OCI-LY1 (cell line): Measurements from ENCODE around the gene LRRC2.
"Not testable (repeated sequence)": the region's sequence is repeated elsewhere in the genome, so short reads cannot be mapped to it uniquely, and the experiment has no call there.

Source experiments
- H2AFZ ChIP-seq: fragments of 200-600 bp; sonication (generic), shearing (Covaris generic); 2 replicates; pipeline ENCODE4 v1.6.0; 2014; ENCODE audit warnings: antibody characterized with exemption, mild to moderate bottlenecking, low read length
- H3F3A ChIP-seq: fragments of 200-600 bp; sonication (generic), shearing (Covaris generic); 2 replicates; pipeline ENCODE4 v1.6.0; 2014; ENCODE audit warnings: mild to moderate bottlenecking, antibody characterized with exemption, low read length, moderate library complexity; ENCODE audit not compliant: insufficient read depth
- H3K27ac ChIP-seq: fragments of 200-600 bp; sonication (generic); 2 replicates; pipeline ENCODE4 v1.5.1; 2014; ENCODE audit warnings: low read length, mixed run types, mild to moderate bottlenecking, low read depth; ENCODE audit not compliant: poor library complexity, severe bottlenecking
- H3K27me3 ChIP-seq: fragments of 200-600 bp; sonication (generic); 2 replicates; pipeline ENCODE4 v1.6.0; 2014; ENCODE audit warnings: antibody characterized with exemption, mild to moderate bottlenecking, low read length, moderate library complexity; ENCODE audit not compliant: insufficient read depth
- H3K36me3 ChIP-seq: fragments of 200-600 bp; sonication (generic); 2 replicates; pipeline ENCODE4 v1.6.1; 2014; ENCODE audit warnings: mild to moderate bottlenecking, antibody characterized with exemption, low read length, moderate library complexity, mixed read lengths; ENCODE audit not compliant: insufficient read depth
- H3K4me1 ChIP-seq: fragments of 200-600 bp; sonication (generic); 2 replicates; pipeline ENCODE4 v1.5.1; 2014; ENCODE audit warnings: mild to moderate bottlenecking, low read length, moderate library complexity; ENCODE audit not compliant: insufficient read depth, severe bottlenecking
- H3K4me2 ChIP-seq: fragments of 200-600 bp; sonication (generic), shearing (Covaris generic); 2 replicates; pipeline ENCODE4 v1.6.1; 2014; ENCODE audit warnings: low read length
- H3K4me3 ChIP-seq: fragments of 200-600 bp; sonication (generic); 2 replicates; pipeline ENCODE4 v1.5.1; 2014; ENCODE audit warnings: low read length, low read depth, mild to moderate bottlenecking, mixed read lengths; ENCODE audit not compliant: poor library complexity, severe bottlenecking
- H3K79me2 ChIP-seq: fragments of 200-600 bp; shearing (Covaris generic); 2 replicates; pipeline ENCODE4 v1.6.1; 2016; ENCODE audit warnings: mixed run types, low read length, mixed read lengths; ENCODE audit not compliant: insufficient read depth
- H3K9ac ChIP-seq: fragments of 200-600 bp; sonication (generic), shearing (Covaris generic); 2 replicates; pipeline ENCODE4 v1.6.1; 2014; ENCODE audit warnings: mild to moderate bottlenecking, low read length, mixed read lengths
- H3K9me2 ChIP-seq: fragments of 200-600 bp; sonication (generic), shearing (Covaris generic); 2 replicates; pipeline ENCODE4 v1.6.1; 2014; ENCODE audit warnings: low read depth, mild to moderate bottlenecking, low read length, mixed read lengths
- H3K9me3 ChIP-seq: fragments of 200-600 bp; shearing (Covaris generic); 2 replicates; pipeline ENCODE4 v1.6.1; 2014; ENCODE audit warnings: low read length, mixed read lengths
- H4K20me1 ChIP-seq: fragments of 200-600 bp; sonication (generic), shearing (Covaris generic); 2 replicates; pipeline ENCODE4 v1.6.0; 2016; ENCODE audit warnings: mild to moderate bottlenecking, low read length; ENCODE audit not compliant: insufficient read depth
- CTCF ChIP-seq: fragments of 200-600 bp; sonication (generic), shearing (Covaris generic); IDR thresholded peaks from 2 replicates; pipeline ENCODE4 v1.5.1; 2017; ENCODE audit warnings: mild to moderate bottlenecking, antibody characterized with exemption, low read length, moderate library complexity, mixed read lengths
- EZH2 ChIP-seq: fragments of 200-600 bp; sonication (generic), shearing (Covaris generic); IDR thresholded peaks from 2 replicates; pipeline ENCODE4 v1.8.0; 2017; ENCODE audit warnings: borderline replicate concordance, mixed run types, mild to moderate bottlenecking, antibody characterized with exemption, low read length, moderate library complexity, mixed read lengths

The LRRC2 gene

GRCh38 chr3:46539443-46540005 is 26.6 kb downstream of the LRRC2 start:
- Histone ChIP-seq H3K9ac (peak overlapping the region; percentile 18; the same call in 1 of the 2 replicates), H3K79me2 (no peaks in the 10 kb centered on the region), H3K27me3 (no peaks in the 10 kb centered on the region), H3K27ac (peak overlapping the region; percentile 53), H3K9me3 (no peaks in the 10 kb centered on the region), H3K4me3 (peak overlapping the region; percentile 46), H3K4me2 (peak overlapping the region; percentile 67), H3F3A (no peaks in the 10 kb centered on the region), H2AFZ (no peak overlapping the region), H4K20me1 (no peaks in the 10 kb centered on the region), H3K36me3 (no peaks in the 10 kb centered on the region), H3K9me2 (no peaks in the 10 kb centered on the region), H3K4me1 (peaks cover 27% of the 10 kb centered on the region)
- no peak for TF ChIP-seq CTCF

GRCh38 chr3:46538803-46539442 is 27.2 kb downstream of the LRRC2 start:
- no peaks in the 10 kb centered on the region for H3K9me3 ChIP-seq
- H3K4me3 ChIP-seq, result peak overlapping the region; percentile 46
- no peak overlapping the region for H3K9ac ChIP-seq
- no peaks in the 10 kb centered on the region for H3K79me2 ChIP-seq
- peaks cover 27% of the 10 kb centered on the region for H3K4me1 ChIP-seq
- no peaks in the 10 kb centered on the region for H3K36me3 ChIP-seq
- H3K4me2 ChIP-seq, result peak overlapping the region; percentile 67
- TF ChIP-seq CTCF (no peak), EZH2 (no peak)
- no peaks in the 10 kb centered on the region for H3F3A ChIP-seq
- H3K9me2 ChIP-seq, result no peaks in the 10 kb centered on the region
- H2AFZ ChIP-seq, result no peak overlapping the region
- H3K27ac ChIP-seq, result peak overlapping the region; percentile 53
- no peaks in the 10 kb centered on the region for H3K27me3 ChIP-seq
- no peaks in the 10 kb centered on the region for H4K20me1 ChIP-seq

GRCh38 chr3:46538425-46538802 is 27.7 kb downstream of the LRRC2 start:
- H3K36me3 ChIP-seq, H3K9ac ChIP-seq, H4K20me1 ChIP-seq, H3K79me2 ChIP-seq, H2AFZ ChIP-seq, H3K27ac ChIP-seq, H3K27me3 ChIP-seq, H3F3A ChIP-seq, H3K9me2 ChIP-seq, H3K9me3 ChIP-seq: not testable (repeated sequence)
- peak overlapping the region; percentile 67 for H3K4me2 ChIP-seq
- peaks cover 27% of the 10 kb centered on the region for H3K4me1 ChIP-seq
- peak overlapping the region; percentile 9 for H3K4me3 ChIP-seq

GRCh38 chr3:46537779-46538178 is 28.3 kb downstream of the LRRC2 start:
- Histone ChIP-seq H3K9ac (no peak overlapping the region), H2AFZ (no peak overlapping the region)

More at GRCh38 chr3:46537779-46538178, 28.3 kb downstream of the LRRC2 start:
- Histone ChIP-seq H4K20me1 (no peaks in the 10 kb centered on the region), H3K27ac (no peak overlapping the region), H3F3A (no peaks in the 10 kb centered on the region), H3K27me3 (no peaks in the 10 kb centered on the region), H3K36me3 (no peaks in the 10 kb centered on the region), H3K4me1 (peaks cover 27% of the 10 kb centered on the region), H3K79me2 (no peaks in the 10 kb centered on the region), H3K9me3 (no peaks in the 10 kb centered on the region), H3K4me3 (no peak overlapping the region), H3K9me2 (no peaks in the 10 kb centered on the region), H3K4me2 (peak overlapping the region; percentile 67; the same call in 1 of the 2 replicates)
- TF ChIP-seq CTCF, result no peak
- TF ChIP-seq EZH2, result no peak
